GM21526 (cell line): Measurements from ENCODE around the gene RAD21L1.

ENCODE experiments used
- ATAC-seq: cut with Tn5 transposase; IDR thresholded peaks from one replicate; pipeline ENCODE4 v1.9.1; 2021; ENCODE audit warnings: moderate library complexity; ENCODE audit not compliant: unreplicated experiment, low FRiP score

The RAD21L1 gene

GRCh38 chr20:1225783-1226654 lies at the start of gene RAD21L1:
RAD21L1 (plus strand) TSS chr20:1226044; CDS start chr20:1228454, 2,410 bp downstream.
- ATAC-seq, result no peak

- no peak for ATAC-seq
Observed at GRCh38 chr20:1177680-1178079, 48.2 kb upstream of the RAD21L1 start.

- no peak for ATAC-seq
Observed at GRCh38 chr20:1178103-1178502, 47.7 kb upstream of the RAD21L1 start.

GRCh38 chr20:1178623-1179022 lies 47.2 kb upstream of the RAD21L1 start:
- ATAC-seq, result no peak

GRCh38 chr20:1180949-1181348 lies 44.9 kb upstream of the RAD21L1 start:
- no peak for ATAC-seq

GRCh38 chr20:1182106-1182505 lies 43.7 kb upstream of the RAD21L1 start:
- no peak for ATAC-seq

- ATAC-seq, result no peak
Observed at GRCh38 chr20:1183153-1183552, 42.7 kb upstream of the RAD21L1 start.

GRCh38 chr20:1184260-1184637 lies 41.6 kb upstream of the RAD21L1 start:
- no peak for ATAC-seq

GRCh38 chr20:1184638-1185315 lies 41.1 kb upstream of the RAD21L1 start, which contains the start of gene TMEM74B:
TMEM74B (minus strand) TSS chr20:1184981; CDS start chr20:1183801, 1,180 bp downstream.
- no peak for ATAC-seq

GRCh38 chr20:1185316-1185741 lies 40.5 kb upstream of the RAD21L1 start:
- no peak for ATAC-seq

- no peak for ATAC-seq
Observed at GRCh38 chr20:1185790-1186334, 40.0 kb upstream of the RAD21L1 start.

- no peak for ATAC-seq
Observed at GRCh38 chr20:1186367-1186991, 39.4 kb upstream of the RAD21L1 start.

- no peak for ATAC-seq
Observed at GRCh38 chr20:1187605-1188171, 38.2 kb upstream of the RAD21L1 start.

GRCh38 chr20:1188347-1188746 lies 37.5 kb upstream of the RAD21L1 start:
- no peak for ATAC-seq

- ATAC-seq, result no peak
Observed at GRCh38 chr20:1189827-1190226, 36.0 kb upstream of the RAD21L1 start.

- ATAC-seq, result no peak
Observed at GRCh38 chr20:1190847-1191246, 35.0 kb upstream of the RAD21L1 start.

- ATAC-seq, result no peak
Observed at GRCh38 chr20:1191299-1191698, 34.5 kb upstream of the RAD21L1 start.

GRCh38 chr20:1195226-1195625 lies 30.6 kb upstream of the RAD21L1 start:
- ATAC-seq, result no peak

GRCh38 chr20:1196634-1197033 lies 29.2 kb upstream of the RAD21L1 start:
- ATAC-seq, result no peak

- ATAC-seq, result no peak
Observed at GRCh38 chr20:1197801-1198200, 28.0 kb upstream of the RAD21L1 start.

GRCh38 chr20:1198751-1199150 lies 27.1 kb upstream of the RAD21L1 start:
- no peak for ATAC-seq
